ENCODE results near the gene VGLL4. TPM values are rescaled to one million over a fixed set of nuclear protein-coding genes. Genes with fewer than 3 reads are reported as not detected.

Gene VGLL4
- total RNA-seq, 1 experiment from 2014 or later, result 31.7 TPM

GRCh38 chr3:11660242-11660641, 16.5 kb upstream of the VGLL4 start:
- peaks cover 6% of the 10 kb centered on the region for H3K36me3 Mint-ChIP-seq (ENCODE audit: insufficient read depth, unreplicated experiment)
- DNase-seq (ENCODE audit: unreplicated experiment), result no peak
- H3K9me3 Mint-ChIP-seq (ENCODE audit: unreplicated experiment), result no peaks in the 10 kb centered on the region
- H3K4me3 Mint-ChIP-seq (ENCODE audit: unreplicated experiment), result no peak overlapping the region
- H3K27ac Mint-ChIP-seq (ENCODE audit: low read depth, unreplicated experiment), result no peak overlapping the region
- ChIA-PET POLR2A (no interaction called here), CTCF (interaction anchor here (0.6 to 1.6 kb wide), 7 partner anchors 9 to 679 kb away, joined by 3 to 6 read pairs (median 4); no protein-coding TSS in a partner anchor)
- H3K4me1 Mint-ChIP-seq (ENCODE audit: insufficient read depth, unreplicated experiment), result peaks cover 13% of the 10 kb centered on the region
- TF ChIP-seq CTCF (IDR thresholded peaks at IDR 0.05; ENCODE audit: unreplicated experiment), result no peak
- no TSS peak for BruUV-seq (replicated peaks)
- intact Hi-C loops (cut with micrococcal nuclease), result no loop called here
- H3K27me3 Mint-ChIP-seq (ENCODE audit: insufficient read depth, unreplicated experiment), result no peaks in the 10 kb centered on the region

DNA sequence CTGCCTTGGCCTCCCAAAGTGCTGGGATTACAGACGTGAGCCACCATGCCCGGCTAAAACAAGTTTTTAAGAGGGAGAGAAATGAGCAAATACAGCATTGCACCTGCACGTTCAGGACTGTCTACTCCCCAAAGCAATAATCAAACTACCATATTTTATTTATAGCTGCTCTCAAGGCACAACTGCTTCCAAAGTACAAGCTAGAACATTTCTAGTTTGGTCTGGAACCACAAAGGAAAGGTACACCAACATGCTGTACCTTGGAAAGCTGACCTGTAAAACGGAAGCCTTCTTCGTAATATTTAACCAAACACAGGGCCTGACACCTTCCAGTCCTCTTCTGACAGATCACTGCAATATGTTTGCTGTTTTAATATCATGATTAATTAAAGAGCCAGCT, 14.5 kb upstream of the VGLL4 start:
- no TSS peak for BruUV-seq (replicated peaks)
- H3K36me3 Mint-ChIP-seq (ENCODE audit: insufficient read depth, unreplicated experiment), result peaks cover 6% of the 10 kb centered on the region
- intact Hi-C loops (cut with micrococcal nuclease), result no loop called here
- H3K9me3 Mint-ChIP-seq (ENCODE audit: unreplicated experiment), result no peaks in the 10 kb centered on the region
- TF ChIP-seq CTCF (IDR thresholded peaks at IDR 0.05; ENCODE audit: unreplicated experiment), result no peak
- ChIA-PET CTCF (interaction anchor here (0.6 to 1.5 kb wide), 2 partner anchors 177 to 575 kb away, joined by 3 to 5 read pairs; no protein-coding TSS in a partner anchor), POLR2A (interaction anchor here (0.6 to 0.7 kb wide), 3 partner anchors 17 to 285 kb away, joined by 3 read pairs; no protein-coding TSS in a partner anchor)
- no peak overlapping the region for H3K27ac Mint-ChIP-seq (ENCODE audit: low read depth, unreplicated experiment)
- DNase-seq (ENCODE audit: unreplicated experiment), result no peak
- H3K4me3 Mint-ChIP-seq (ENCODE audit: unreplicated experiment), result no peak overlapping the region
- peaks cover 13% of the 10 kb centered on the region for H3K4me1 Mint-ChIP-seq (ENCODE audit: insufficient read depth, unreplicated experiment)
- H3K27me3 Mint-ChIP-seq (ENCODE audit: insufficient read depth, unreplicated experiment), result no peaks in the 10 kb centered on the region

DNA sequence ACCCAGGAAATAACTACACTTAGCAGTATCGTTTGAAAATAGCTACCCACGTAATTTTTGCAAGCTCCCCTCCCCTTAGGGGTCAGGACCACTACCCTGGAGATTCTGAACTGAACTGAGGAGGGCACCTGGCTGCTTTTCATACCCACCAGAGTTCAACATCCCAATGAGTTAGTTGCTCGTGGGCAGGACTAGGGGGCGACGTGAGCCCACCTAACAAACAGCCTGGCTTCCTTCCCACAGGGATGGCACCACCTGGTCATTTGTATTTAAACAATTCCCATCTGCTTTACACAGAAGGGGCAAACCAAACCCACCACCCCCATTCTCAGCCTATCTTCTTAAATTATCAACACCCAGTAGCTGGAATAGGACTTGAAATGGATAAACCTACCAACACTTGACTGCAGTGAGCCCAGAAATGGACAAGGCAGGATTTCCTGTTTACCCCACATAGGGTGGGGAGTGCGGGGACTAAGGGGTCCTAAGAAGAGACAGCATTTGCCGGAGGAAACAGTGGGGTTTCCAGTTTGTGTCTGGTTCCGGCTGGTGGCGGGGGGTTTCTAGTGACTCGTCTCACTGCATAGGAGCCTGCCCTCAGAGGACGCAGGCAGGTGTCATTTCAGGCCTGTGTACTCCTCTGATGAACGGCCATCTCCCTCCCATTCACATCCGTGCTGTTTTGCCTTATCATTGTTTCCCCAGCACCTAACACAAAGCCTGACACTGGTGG, 11.6 kb upstream of the VGLL4 start:
- Mint-ChIP-seq H3K9me3 (ENCODE audit: unreplicated experiment) (no peaks in the 10 kb centered on the region), H3K27ac (ENCODE audit: low read depth, unreplicated experiment) (no peak overlapping the region), H3K4me1 (ENCODE audit: insufficient read depth, unreplicated experiment) (no peaks in the 10 kb centered on the region), H3K36me3 (ENCODE audit: insufficient read depth, unreplicated experiment) (peaks cover 6% of the 10 kb centered on the region), H3K4me3 (ENCODE audit: unreplicated experiment) (no peak overlapping the region), H3K27me3 (ENCODE audit: insufficient read depth, unreplicated experiment) (no peaks in the 10 kb centered on the region)
- intact Hi-C loops (cut with micrococcal nuclease), result loop anchor here (1.0 kb wide), 1 partner anchor 149 kb away; no protein-coding TSS in a partner anchor
- BruUV-seq (replicated peaks), result no TSS peak
- no peak for TF ChIP-seq CTCF (IDR thresholded peaks at IDR 0.05; ENCODE audit: unreplicated experiment)
- DNase-seq (ENCODE audit: unreplicated experiment), result peak; percentile 29
- POLR2A ChIA-PET, result interaction anchor here (0.6 to 1.4 kb wide), 3 partner anchors 58 to 550 kb away, joined by 3 to 4 read pairs (median 3); no protein-coding TSS in a partner anchor
- CTCF ChIA-PET, result interaction anchor here (1.3 to 1.5 kb wide), 2 partner anchors 9 to 150 kb away, joined by 4 to 5 read pairs; no protein-coding TSS in a partner anchor

GRCh38 chr3:11654166-11654565, 10.5 kb upstream of the VGLL4 start:
- peaks cover 6% of the 10 kb centered on the region for H3K36me3 Mint-ChIP-seq (ENCODE audit: insufficient read depth, unreplicated experiment)
- H3K27ac Mint-ChIP-seq (ENCODE audit: low read depth, unreplicated experiment), result no peak overlapping the region
- H3K4me1 Mint-ChIP-seq (ENCODE audit: insufficient read depth, unreplicated experiment), result no peaks in the 10 kb centered on the region
- no TSS peak for BruUV-seq (replicated peaks)
- no peaks in the 10 kb centered on the region for H3K9me3 Mint-ChIP-seq (ENCODE audit: unreplicated experiment)
- ChIA-PET POLR2A (interaction anchor here (1.2 kb wide), 1 partner anchor 10 kb away, joined by 3 read pairs; the partner anchor contains the start of gene VGLL4), CTCF (interaction anchor here (0.8 to 1.4 kb wide), 3 partner anchors 15 to 275 kb away, joined by 3 to 7 read pairs (median 4); no protein-coding TSS in a partner anchor)
- no peaks in the 10 kb centered on the region for H3K27me3 Mint-ChIP-seq (ENCODE audit: insufficient read depth, unreplicated experiment)
- no peak for TF ChIP-seq CTCF (IDR thresholded peaks at IDR 0.05; ENCODE audit: unreplicated experiment)
- DNase-seq (ENCODE audit: unreplicated experiment), result no peak
- intact Hi-C loops (cut with micrococcal nuclease), result loop anchor here (5.0 kb wide), 2 partner anchors 63 to 317 kb away; no protein-coding TSS in a partner anchor
- H3K4me3 Mint-ChIP-seq (ENCODE audit: unreplicated experiment), result no peak overlapping the region
